HS-5 (cell line): ENCODE results near the gene TBC1D24.
"Not testable (repeated sequence)": the region's sequence is repeated elsewhere in the genome, so short reads cannot be mapped to it uniquely, and the experiment has no call there.

Source experiments
- DNase-seq: peaks from one replicate; pipeline ENCODE4 v3.0.0-alpha.2; 2012; ENCODE audit warnings: low read depth

The TBC1D24 gene

DNA sequence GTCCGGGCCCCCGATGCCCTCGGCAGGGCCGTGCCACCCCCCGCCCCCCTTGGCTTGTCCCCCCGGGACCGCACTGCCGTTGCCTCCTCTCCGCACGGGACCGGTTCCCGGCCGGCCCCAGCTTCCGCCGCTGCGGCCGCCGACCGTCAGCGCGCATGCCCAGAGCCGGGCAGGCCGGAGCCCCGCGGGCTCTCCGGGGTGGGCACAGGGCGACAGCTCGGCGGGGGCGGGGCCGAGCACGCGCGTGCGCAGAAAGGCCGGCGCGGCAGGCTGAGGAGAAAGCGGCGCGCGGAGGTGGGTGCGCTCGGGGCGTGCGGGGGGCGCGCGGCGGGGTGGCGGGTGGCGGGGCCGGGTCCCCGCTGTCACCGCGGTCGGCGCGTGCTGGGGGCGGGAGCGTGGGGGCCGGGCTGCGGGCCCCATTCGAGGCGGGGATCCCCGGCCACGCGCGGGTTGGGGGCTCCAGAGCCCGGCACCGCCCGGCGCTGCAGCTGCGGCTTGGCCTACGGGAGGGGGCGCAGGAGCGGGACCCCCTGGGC lies at the start of gene TBC1D24:
Gene TBC1D24 (plus strand): TSS at position 251 of the 536 bp plus-strand sequence. CDS start 21,022 bp downstream, outside the sequence.
- no peak for DNase-seq

- DNase-seq, result no peak
These were observed 49.0 kb upstream of the TBC1D24 start for GRCh38 chr16:2425825-2426430.

DNA sequence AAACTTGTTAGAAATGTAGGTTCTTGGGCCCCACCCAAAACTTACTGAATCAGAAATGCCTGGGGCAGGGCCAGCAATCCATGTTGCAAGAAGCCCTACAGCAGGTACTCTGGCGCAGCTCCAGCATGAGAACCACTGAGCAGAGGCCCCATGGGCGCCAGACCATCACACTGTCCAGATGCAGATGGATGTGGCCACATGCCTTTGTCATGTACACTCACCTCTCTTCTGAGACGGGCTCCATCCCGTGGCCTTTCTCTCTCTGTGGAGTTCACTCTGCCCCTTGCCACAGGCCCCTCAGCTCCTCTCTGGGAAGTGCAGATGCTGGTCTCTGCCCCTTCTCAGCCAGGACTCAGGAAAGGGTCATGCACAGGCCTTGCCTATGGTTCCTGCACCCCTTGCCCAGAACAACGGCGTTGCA lies 48.0 kb upstream of the TBC1D24 start:
- DNase-seq, result no peak

GRCh38 chr16:2427526-2427925 lies 47.4 kb upstream of the TBC1D24 start:
- no peak for DNase-seq

GRCh38 chr16:2428051-2428783 lies 46.7 kb upstream of the TBC1D24 start:
- no peak for DNase-seq

DNA sequence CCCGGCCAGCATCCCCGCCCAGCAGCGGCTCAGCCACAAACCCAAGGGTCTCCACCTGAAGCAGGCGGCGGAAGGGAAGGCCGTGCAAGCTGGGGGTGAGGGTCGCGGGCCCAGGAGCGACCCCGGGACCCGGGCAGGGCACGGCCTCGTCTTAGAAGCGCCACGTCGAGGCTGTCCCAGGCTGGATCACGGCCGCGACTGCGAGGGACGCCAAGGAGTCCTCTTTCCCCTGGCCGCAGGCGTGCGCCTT lies 46.2 kb upstream of the TBC1D24 start:
- no peak for DNase-seq

DNA sequence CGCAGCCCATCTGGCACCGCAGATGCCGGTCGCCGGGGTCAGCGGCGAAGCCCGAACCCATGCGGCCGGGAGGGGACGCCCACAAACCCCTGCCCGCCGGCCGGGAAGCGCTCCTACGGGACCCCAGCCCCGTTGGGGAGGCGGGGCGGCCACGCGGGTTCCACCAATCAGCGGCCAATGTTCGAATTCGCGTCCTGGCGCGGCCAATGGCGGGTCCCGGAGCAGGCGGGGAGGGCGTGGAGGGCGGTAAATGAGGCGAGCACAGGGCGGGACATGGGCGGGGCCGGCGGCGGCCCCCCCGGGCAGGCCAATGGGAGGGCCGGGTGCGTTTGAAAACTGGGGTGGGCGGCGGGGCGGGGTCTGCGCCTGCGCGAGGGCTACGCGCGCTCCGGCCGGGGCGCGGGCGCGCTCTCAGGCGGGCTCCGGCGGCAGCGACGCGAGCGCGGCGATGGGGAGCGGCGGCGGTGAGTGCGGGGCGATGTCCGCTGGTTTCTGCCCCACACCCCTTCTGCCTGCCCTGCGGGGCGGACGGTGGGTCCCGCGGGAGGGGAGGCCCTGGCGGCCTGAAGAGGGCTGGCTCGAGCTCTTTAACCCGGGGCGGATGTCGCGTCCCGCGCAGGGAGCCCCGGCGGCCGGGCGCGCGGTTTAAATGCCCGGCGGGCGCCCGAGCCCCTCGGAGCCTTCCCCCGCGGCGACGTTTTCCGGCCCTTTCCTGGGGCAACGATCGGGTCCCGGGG lies 45.7 kb upstream of the TBC1D24 start, which contains the start of gene CCNF:
Gene CCNF (plus strand): TSS at position 414 of the 737 bp plus-strand sequence. CDS start 35 bp downstream, at position 449.
- DNase-seq, result peak; percentile 72

DNA sequence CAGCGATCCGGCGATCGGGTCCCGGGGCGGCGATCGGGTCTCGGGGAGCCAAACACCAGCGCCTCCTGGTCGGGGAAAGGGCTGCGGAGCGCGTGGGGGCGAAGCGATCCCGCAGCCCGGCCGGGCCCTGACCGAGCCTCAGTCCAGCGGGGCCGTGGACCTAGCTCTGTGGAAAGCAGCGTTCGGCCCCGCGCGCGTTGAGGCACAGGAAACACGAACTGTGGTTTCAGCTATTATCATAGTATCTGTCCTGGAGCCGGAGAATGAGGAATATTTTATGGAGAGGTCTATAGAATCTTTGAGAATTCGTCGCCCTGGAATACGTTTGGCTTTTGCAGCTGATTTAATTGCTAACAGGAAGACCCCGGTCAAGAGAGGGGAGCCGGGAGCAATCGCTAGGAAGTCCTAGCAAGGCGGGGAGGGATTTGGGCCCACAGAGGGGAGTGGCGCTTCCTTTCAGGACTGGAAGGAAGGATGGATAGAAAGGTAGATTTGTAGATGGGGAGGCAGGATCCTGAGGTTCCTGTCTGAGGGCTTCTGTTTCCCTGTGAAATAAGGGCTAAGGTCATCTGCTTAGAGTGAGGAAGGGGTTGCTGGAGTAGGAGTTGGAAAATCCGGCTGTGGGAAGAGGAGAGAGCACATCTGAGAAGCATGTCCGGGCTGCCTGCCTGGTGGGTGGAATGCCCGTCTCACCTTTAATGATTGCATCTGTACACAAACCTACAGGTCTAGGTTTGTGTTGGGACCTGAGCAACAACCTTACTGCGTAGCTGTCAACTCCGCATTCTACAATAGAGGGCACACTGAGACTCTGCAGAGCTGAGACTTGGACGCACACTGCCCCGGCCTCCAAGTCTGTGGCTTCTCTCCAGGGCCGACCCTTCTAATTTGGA lies 44.9 kb upstream of the TBC1D24 start:
- DNase-seq, result no peak

DNA sequence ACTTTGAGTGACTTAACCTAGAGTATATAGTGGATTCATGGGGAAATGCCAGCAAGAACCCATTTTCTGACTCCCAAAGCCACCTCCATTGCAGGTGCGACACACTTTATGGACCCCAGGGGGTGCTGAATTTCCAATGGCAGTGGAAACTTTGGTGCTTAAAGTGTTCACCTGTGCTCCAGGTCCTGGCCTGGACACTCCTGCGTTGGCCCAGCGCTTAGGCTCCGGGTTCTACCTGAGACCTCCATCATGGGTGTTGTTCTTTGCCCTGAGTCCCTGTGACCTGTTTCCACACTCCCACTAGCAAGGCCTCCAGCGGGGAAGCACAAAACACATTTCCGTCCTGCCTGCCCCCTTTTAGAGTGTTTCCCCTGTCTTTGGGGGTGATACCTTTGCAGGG lies 42.6 kb upstream of the TBC1D24 start:
- DNase-seq, result no peak

- DNase-seq, result no peak
These were observed 42.0 kb upstream of the TBC1D24 start for GRCh38 chr16:2432801-2433505.

DNA sequence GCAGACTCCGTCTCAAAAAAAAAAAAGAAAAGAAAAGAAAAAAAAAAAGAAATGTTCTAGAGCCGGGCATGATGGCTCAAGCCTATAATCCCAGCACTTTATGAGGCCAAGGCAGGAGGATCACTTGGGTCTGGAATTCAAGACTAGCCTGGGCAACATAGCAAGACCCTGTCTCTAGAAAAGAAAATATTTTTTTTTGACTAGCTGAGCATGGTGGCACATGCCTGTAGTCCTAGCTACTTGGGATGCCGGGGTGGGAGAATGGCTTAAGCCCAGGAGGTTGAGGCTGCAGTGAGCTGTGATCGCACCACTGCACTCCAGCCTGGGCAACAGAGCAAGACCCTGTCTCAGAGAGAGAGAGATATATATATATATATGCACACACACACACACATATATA lies 39.7 kb upstream of the TBC1D24 start:
- DNase-seq, result not testable (repeated sequence)

GRCh38 chr16:2436110-2436509 lies 38.8 kb upstream of the TBC1D24 start:
- no peak for DNase-seq

DNA sequence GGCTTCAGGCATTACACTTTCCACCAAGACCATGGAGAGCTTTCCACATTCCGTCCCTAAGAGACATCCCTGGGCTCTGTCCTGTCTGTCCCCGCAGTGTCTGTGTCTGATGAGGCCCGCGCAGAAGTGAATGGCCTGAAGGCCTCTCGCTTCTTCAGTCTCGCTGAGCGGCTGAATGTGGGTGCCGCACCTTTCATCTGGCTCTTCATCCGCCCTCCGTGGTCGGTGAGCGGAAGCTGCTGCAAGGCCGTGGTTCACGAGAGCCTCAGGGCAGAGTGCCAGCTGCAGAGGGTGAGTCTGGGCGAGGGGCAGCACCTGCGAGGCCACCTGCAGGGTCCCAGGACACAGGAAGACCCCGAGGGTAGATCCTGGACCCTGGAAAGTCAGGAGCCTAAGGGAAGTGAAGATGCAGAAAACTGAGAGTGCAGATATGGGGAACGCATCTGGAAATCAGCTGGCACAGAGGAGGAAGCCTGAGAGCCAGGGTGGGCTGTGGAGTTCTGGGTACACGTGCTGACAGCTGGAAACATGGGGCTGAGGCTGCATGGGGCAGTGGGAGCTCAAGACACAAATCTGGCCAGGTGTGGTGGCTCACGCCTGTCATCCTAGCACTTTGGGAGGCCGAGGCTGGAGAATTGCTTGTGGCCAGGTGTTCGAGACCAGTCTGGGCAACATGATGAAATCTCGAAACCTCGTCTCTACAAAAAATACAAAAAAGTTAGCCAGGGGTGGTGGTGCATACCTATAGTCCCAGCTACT lies 37.7 kb upstream of the TBC1D24 start:
- no peak for DNase-seq

- DNase-seq, result no peak
These were observed 36.8 kb upstream of the TBC1D24 start for GRCh38 chr16:2438121-2438520.

DNA sequence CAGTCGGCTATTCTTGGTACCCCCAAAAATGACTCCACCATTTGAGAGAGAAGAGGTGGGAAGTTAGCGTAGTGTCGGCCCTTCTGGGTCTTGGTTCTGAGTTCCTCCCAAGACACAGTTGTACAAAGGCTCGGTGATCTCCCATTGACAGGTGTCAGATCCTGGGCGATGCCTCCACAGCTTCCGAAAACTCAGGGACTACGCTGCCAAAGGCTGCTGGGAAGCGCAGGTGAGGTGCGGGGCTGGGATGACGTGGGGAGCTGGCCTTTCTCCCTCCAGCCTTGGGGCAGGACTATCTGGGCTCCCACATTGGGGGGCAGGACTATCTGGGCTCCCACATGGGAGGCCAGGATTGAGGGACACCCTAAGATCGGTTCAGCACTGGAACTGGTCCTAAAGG lies 35.3 kb upstream of the TBC1D24 start:
- DNase-seq, result no peak

GRCh38 chr16:2441143-2441804 lies 33.7 kb upstream of the TBC1D24 start:
- DNase-seq, result not testable (repeated sequence)

GRCh38 chr16:2443555-2443954 lies 31.4 kb upstream of the TBC1D24 start:
- DNase-seq, result no peak

DNA sequence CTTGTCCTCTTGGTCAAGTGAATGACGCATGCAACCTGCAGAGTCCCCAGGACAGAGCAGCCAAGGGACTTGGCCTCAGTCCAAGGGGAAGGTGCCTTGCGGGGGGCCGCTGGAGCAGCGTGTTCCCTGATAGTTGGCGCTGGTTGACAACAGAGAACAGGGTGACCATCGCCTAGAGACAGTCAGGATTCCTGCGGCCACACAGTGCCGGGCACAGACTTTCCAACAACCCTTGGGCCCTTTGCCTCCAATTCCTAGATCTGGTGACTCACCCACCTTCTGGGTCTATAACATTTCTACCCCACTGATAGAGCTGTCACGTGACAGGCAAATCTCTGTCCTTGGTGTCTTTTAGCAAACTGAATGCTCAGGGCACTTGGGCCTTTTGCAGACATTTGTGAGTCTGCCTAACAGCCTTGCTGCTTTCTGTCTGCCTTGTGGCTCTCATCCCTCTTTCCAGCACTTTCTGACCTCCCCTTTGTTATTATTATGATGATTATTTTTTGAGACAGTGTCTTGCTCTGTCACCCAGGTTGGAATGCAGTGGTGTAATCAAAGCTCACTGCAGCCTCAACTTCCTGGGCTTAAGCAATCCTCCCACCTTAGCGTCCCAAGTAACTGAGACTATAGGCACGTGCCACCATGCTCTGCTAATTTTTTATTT lies 26.9 kb upstream of the TBC1D24 start:
- DNase-seq, result no peak

GRCh38 chr16:2449118-2449517 lies 25.8 kb upstream of the TBC1D24 start:
- no peak for DNase-seq
